HPDE6-E6E7 (cell line): Measurements from ENCODE around the gene NOL4L.

Experiments
- DNase-seq: peaks from one replicate; pipeline ENCODE4 v3.0.0; 2011; ENCODE audit warnings: missing footprints; ENCODE audit errors: extremely low spot score

Gene NOL4L

GRCh38 chr20:32560989-32561830 is 23.9 kb downstream of the NOL4L start:
- no peak for DNase-seq

DNA sequence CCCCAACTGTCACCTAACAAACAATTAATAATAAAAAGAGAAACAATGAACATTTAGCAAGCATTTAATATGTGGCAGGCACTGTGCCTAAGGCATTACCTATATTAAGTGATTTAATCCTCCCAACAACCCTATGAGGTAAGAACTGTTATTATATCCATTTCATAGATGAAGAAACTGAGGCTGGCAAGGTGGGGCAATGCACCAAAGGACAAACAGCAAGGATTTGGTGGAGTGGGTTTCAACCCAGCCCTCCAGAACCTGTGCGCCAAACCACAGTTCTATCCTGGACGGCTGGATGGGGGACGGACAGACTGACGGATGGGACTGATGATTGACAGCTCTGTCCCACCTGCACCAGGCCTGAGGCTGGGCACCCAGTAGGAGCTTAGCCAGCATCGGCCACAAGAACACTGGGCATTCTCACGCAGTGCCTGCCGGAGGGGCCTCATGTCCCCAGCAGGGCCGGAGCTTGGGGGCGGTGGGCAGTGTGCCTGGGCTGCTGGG is 24.6 kb downstream of the NOL4L start:
- no peak for DNase-seq

- no peak for DNase-seq
Observed at GRCh38 chr20:32559753-32560380, 25.3 kb downstream of the NOL4L start.

- no peak for DNase-seq
Observed at GRCh38 chr20:32559205-32559752, 25.9 kb downstream of the NOL4L start.

DNA sequence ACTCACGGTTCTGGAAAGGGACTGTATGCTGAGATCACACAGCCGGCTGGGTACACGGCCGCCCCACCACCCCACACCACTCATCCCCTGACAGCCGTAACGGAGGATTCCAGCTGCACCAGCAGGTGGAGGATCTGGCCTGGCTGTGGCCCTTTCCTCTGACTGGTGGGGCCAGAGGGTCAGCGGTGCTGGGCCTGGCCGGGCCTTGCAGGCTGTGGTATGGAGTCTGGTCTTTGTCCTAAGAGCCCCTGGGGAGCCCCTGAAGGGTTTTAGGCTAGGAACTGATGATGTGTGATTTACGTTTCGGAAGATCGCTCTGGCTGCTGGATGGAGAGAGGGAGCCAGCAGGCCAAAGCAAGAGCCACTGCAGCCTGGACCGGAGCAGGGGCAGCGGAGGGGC is 26.6 kb downstream of the NOL4L start:
- DNase-seq, result no peak

DNA sequence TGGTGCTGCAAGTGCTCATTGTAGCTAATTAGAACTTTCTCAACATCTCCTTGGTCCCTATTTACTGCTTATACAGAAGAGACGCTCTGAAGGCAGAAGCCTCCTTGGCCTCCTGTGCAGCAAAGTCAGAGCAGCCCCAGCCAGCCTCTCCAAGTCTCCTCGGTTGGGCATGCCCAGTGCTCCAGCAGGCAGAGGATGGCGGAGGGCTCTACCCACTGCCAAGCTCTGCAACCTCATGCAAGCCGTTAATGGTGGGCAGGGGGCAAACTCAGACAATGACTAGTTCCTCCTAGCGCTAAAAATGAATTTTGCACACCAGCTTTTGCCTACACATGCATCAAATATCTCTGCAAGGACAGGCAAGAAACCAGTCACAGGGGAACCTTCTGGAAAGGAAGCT is 27.8 kb downstream of the NOL4L start:
- DNase-seq, result no peak

GRCh38 chr20:32556312-32557184 is 28.6 kb downstream of the NOL4L start:
- DNase-seq, result no peak

GRCh38 chr20:32555584-32555983 is 29.5 kb downstream of the NOL4L start:
- no peak for DNase-seq

DNA sequence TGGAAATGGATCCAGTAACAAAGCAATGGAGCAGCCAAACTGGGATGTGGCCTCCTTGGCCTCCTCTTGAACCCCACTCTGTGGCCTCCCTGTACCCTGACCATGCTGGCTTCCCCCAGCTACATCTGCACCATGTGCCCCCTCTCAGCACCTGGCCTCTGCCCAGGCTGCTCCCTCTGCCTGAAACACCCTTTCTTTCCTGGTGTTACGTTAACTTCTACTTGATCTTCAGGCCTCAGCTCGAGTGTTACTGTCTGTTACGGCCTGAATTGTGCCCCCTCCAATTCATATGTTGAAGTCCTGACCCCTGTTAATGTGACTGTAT is 30.2 kb downstream of the NOL4L start:
- DNase-seq, result no peak

DNA sequence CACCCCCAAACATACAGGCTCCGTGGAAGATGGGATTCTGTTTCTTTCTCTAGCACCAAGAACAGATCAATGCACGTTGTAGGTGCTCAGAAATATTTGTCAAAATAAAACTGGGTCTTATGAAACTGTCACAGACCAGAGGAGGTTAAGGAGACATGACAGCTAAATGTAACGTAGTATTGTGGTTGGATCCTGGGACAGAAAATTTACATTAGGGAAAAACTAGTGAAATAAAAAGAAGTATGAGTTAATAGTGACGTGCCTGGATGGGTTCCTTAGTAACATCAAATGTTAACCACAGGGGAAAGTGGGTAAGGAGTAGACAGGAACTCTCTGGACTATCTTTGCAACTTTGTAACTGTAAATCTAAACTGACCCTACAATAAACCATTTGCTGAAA is 31.5 kb downstream of the NOL4L start:
- no peak for DNase-seq

DNA sequence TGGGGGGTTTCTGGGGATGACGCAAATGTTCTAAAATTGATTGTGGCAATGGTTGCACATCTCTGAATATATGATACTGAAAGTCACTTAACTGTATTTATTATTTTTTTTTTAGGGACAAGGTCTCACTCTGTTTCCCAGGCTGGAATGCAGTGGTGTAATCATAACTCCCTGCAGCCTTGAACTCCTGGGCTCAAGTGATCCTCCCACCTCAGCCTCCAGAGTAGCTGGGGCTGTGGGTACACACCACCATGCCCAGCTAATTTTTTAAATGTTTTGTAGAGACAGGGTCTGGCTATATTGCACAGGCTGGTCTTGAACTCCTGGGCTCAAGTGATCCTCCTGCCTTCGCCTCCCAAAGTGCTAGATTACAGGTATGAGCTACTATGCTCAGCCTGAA is 33.4 kb downstream of the NOL4L start:
- DNase-seq, result no peak

DNA sequence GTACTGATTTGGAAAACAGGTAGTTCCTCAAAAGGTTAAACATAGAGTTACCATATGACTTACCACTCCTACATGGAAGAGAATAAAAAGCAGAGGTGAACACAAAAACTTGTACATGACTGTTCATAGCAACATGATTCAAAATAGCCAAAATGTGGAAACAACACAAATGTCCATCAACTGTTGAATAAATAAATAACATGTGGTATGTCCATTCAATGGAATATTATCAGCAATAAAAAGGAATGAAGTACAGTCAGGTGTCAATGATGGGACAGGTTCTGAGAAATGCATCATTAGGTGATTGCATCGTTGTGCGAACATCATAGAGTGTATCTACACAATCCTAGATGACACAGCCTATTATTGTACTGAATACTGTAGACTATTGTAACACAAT is 35.3 kb downstream of the NOL4L start:
- no peak for DNase-seq

GRCh38 chr20:32547753-32548034 is 37.4 kb downstream of the NOL4L start:
- DNase-seq, result no peak

- no peak for DNase-seq
Observed at GRCh38 chr20:32546918-32547752, 38.0 kb downstream of the NOL4L start.

DNA sequence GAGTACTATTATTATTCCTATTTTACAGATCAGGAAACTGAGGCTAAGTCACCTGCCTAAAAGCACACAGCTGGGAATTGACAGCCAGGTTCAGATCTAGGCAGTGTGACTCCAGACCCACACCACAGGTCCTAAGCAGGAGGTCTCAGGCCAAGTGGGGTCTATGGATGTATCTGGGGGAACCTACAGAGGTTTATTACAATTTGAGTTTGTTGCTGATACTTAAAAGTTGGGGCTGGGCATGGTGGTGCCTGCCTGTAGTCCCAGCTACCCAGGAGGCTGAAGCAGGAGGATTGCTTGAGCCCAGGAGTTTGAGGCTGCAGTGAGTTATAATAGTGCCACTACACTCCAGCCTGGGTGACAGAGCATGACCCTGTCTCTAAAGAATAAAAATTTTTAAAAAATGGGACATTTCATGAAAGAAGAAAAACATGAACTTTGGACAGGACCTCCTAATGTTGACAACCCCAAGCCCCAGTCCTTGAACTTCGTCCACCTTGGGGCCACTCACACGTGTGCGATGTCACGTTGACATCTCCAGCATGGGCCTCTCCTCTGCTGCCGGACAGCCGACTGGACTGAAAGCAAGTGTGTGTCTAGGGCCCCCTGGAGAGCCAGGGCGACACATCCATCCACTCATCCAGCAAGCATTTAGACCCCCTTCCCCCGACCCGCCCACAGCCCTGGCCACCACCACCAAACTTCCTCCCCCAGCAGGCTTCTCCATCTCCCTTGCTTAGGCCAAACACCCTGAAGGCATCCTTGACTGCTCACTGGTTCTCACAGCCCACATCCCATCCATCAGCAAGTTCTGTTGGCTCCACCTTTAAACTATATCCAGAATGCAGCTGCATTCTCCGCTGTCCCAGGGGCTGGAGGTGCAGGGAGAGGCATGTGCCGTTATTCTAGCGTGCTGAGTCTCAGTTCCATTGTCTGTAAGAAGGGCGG is 40.0 kb downstream of the NOL4L start:
- DNase-seq, result no peak

GRCh38 chr20:32544260-32544722 is 40.8 kb downstream of the NOL4L start:
- no peak for DNase-seq

GRCh38 chr20:32543570-32544259 is 41.4 kb downstream of the NOL4L start:
- no peak for DNase-seq

DNA sequence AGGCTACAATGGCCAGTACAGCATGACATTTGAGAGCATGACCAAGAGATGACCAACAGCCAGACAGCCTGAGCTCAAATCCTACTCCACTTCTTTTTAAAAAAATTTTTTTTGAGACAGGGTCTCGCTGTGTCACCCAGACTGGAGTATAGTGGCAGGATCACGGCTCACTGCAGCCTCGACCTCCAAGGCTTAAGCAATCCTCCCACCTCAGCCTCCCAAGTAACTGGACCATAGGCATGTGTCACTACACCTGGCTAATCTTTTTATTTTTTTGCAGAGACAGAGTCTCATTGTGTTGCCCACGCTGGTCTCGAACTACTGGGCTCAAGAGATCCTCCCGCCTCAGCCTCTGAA is 42.9 kb downstream of the NOL4L start:
- DNase-seq, result no peak
